A673 (cell line): ENCODE results near the gene SPNS2. TPM values are rescaled to one million over a fixed set of nuclear protein-coding genes. Genes with fewer than 3 reads are reported as not detected.

Experiments
- BruUV-seq: library from RNA; stranded (reverse); fragments of 400-500 nt; replicated peaks from 2 replicates; lab custom pipeline; 2021; lab: Mats Ljungman, UMichigan
- CTCF ChIA-PET: fragments of 300-600 bp; sonication (Branson Sonifier 250); formaldehyde crosslinking; loops from one replicate; lab custom pipeline; 2022; ENCODE audit warnings: antibody characterized with exemption; lab: Charles Lee
- POLR2A ChIA-PET: fragments of 300-600 bp; sonication (Branson Sonifier 250); formaldehyde crosslinking; loops from one replicate; lab custom pipeline; 2022; ENCODE audit warnings: antibody characterized with exemption; ENCODE audit not compliant: low non-redundant PET; lab: Charles Lee
- DNase-seq: peaks from one replicate; pipeline ENCODE4 v3.0.0-alpha.2; 2015; ENCODE audit warnings: low spot score
- H3K27ac ChIP-seq: fragments of 200-600 bp; sonication (generic); 2 replicates; pipeline ENCODE4 v1.5.1; 2016; ENCODE audit warnings: mixed run types, low read depth, mild to moderate bottlenecking, mixed read lengths, antibody characterized with exemption, low read length; ENCODE audit not compliant: poor library complexity, severe bottlenecking
- H3K27me3 ChIP-seq: fragments of 200-600 bp; sonication (generic); replicated peaks from 2 replicates; pipeline ENCODE4 v1.6.1; 2017; ENCODE audit warnings: mixed run types, low read depth, mild to moderate bottlenecking, mixed read lengths, antibody characterized with exemption, low read length; ENCODE audit not compliant: insufficient read depth, poor library complexity
- H3K36me3 ChIP-seq: fragments of 200-600 bp; sonication (generic); 2 replicates; pipeline ENCODE4 v1.6.1; 2016; ENCODE audit warnings: mixed run types, mild to moderate bottlenecking, mixed read lengths, antibody characterized with exemption, low read length; ENCODE audit not compliant: insufficient read depth, poor library complexity, severe bottlenecking
- H3K4me1 ChIP-seq: fragments of 200-600 bp; sonication (generic); 2 replicates; pipeline ENCODE4 v1.6.1; 2017; ENCODE audit warnings: mixed run types, mild to moderate bottlenecking, mixed read lengths, antibody characterized with exemption, low read length; ENCODE audit not compliant: insufficient read depth, poor library complexity, severe bottlenecking
- H3K4me3 ChIP-seq: fragments of 200-600 bp; sonication (generic); 2 replicates; pipeline ENCODE4 v1.5.1; 2016; ENCODE audit warnings: low read depth, mixed run types, mild to moderate bottlenecking, mixed read lengths, low read length; ENCODE audit not compliant: poor library complexity, severe bottlenecking
- H3K9me3 ChIP-seq: fragments of 200-600 bp; sonication (generic); 2 replicates; pipeline ENCODE4 v1.6.1; 2016; ENCODE audit warnings: mixed run types, low read depth, mild to moderate bottlenecking, mixed read lengths, antibody characterized with exemption, low read length; ENCODE audit not compliant: poor library complexity, severe bottlenecking
- CTCF ChIP-seq: fragments of 300-800, 200-600 bp; sonication (generic); conservative IDR thresholded peaks from 2 replicates; pipeline ENCODE4 v1.5.1; 2017; ENCODE audit warnings: low read depth, mild to moderate bottlenecking, antibody characterized with exemption, low read length, moderate library complexity, mixed read lengths
- EZH2 ChIP-seq: fragments of 200-600 bp; sonication (generic); IDR thresholded peaks from 2 replicates; pipeline ENCODE4 v1.6.1; 2017; ENCODE audit warnings: borderline replicate concordance, low read depth, mild to moderate bottlenecking, mixed read lengths, antibody characterized with exemption, low read length; ENCODE audit not compliant: poor library complexity, severe bottlenecking
- intact Hi-C: fragments of 100-400 bp; cut with micrococcal nuclease; formaldehyde crosslinking; loops from one replicate; pipeline ENCODE4 v1.10.0; 2022; ENCODE audit not compliant: unreplicated experiment
- total RNA-seq: library from RNA; stranded (reverse); gene quantifications from 2 replicates; pipeline ENCODE4 v1.2.3, GENCODE V29; 2021

SPNS2 gene
- total RNA-seq, 1 experiment from 2014 or later: not detected

- H3K9me3 ChIP-seq: no peaks in the 10 kb centered on the region
- DNase-seq: no peak
- H3K36me3 ChIP-seq: no peaks in the 10 kb centered on the region
- POLR2A ChIA-PET: interaction anchor here (0.6 kb wide), 1 partner anchor 62 kb away, joined by 3 read pairs; no protein-coding TSS in a partner anchor
- no TSS peak for BruUV-seq
- H3K4me3 ChIP-seq: no peak overlapping the region
- H3K27me3 ChIP-seq: no peaks in the 10 kb centered on the region
- CTCF ChIA-PET: no interaction called here
- intact Hi-C loops: no loop called here
- H3K27ac ChIP-seq: no peak overlapping the region
- H3K4me1 ChIP-seq: peaks cover under 1% of the 10 kb centered on the region
- TF ChIP-seq CTCF (no peak), EZH2 (no peak)
These were observed 60.6 kb downstream of the SPNS2 start for GRCh38 chr17:4559139-4559791.

- TF ChIP-seq EZH2 (no peak), CTCF (no peak)
- intact Hi-C loops: no loop called here
- no peaks in the 10 kb centered on the region for H3K4me1 ChIP-seq
- ChIA-PET POLR2A (no interaction called here), CTCF (no interaction called here)
- no peaks in the 10 kb centered on the region for H3K36me3 ChIP-seq
- BruUV-seq: no TSS peak
- DNase-seq: no peak
- no peaks in the 10 kb centered on the region for H3K27me3 ChIP-seq
- no peak overlapping the region for H3K4me3 ChIP-seq
- no peaks in the 10 kb centered on the region for H3K9me3 ChIP-seq
- no peak overlapping the region for H3K27ac ChIP-seq
These were observed 61.3 kb downstream of the SPNS2 start for GRCh38 chr17:4559966-4560365.

GRCh38 chr17:4560421-4560820, 61.7 kb downstream of the SPNS2 start, which contains the start of gene GGT6:
GGT6 (minus strand) TSS chr17:4560577; CDS start chr17:4560521, 56 bp downstream.
- Histone ChIP-seq H3K4me3 (no peak within 1 kb of the TSS), H3K4me1 (no peaks in the 10 kb centered on the region), H3K27ac (no peak within 1 kb of the TSS), H3K36me3 (no peaks in the 10 kb centered on the region), H3K9me3 (no peaks in the 10 kb centered on the region), H3K27me3 (no peaks in the 10 kb centered on the region)
- BruUV-seq: no TSS peak
- ChIA-PET CTCF (no interaction called here), POLR2A (no interaction called here)
- TF ChIP-seq CTCF (no peak), EZH2 (no peak)
- no peak for DNase-seq
- intact Hi-C loops: no loop called here
